PC-9 (cell line): ENCODE data around the gene UBA3. TPM values are rescaled to one million over a fixed set of nuclear protein-coding genes. Genes with fewer than 3 reads are reported as not detected.

Source experiments
- Bru-seq: library from RNA; stranded (reverse); fragments of 400-500 nt; gene quantifications from one replicate; lab custom pipeline; 2021; lab: Mats Ljungman, UMichigan
- BruChase-seq, 2 experiments: library from RNA; stranded (reverse); fragments of 400-500 nt; gene quantifications; one replicate each; lab custom pipeline; 2021; lab: Mats Ljungman, UMichigan
- BruUV-seq: library from RNA; stranded (reverse); fragments of 400-500 nt; replicated peaks from 2 replicates; lab custom pipeline; 2021; lab: Mats Ljungman, UMichigan
- CTCF ChIA-PET: fragments of 300-600 bp; sonication (Branson Sonifier 250); formaldehyde crosslinking; loops from one replicate; lab custom pipeline; 2022; ENCODE audit warnings: antibody characterized with exemption; lab: Charles Lee
- POLR2A ChIA-PET: fragments of 300-600 bp; sonication (Branson Sonifier 250); formaldehyde crosslinking; loops from one replicate; lab custom pipeline; 2022; ENCODE audit warnings: antibody characterized with exemption; ENCODE audit not compliant: unreplicated experiment; lab: Charles Lee
- DNase-seq, 2 experiments: peaks; one replicate each; pipeline versions ENCODE4 v3.0.0 to v3.0.0-alpha.2; 2015 to 2022; ENCODE audit warnings: mixed read lengths in 1 of 2
- H2AFZ ChIP-seq: fragments of 200-600 bp; sonication (generic); 2 replicates; pipeline ENCODE4 v1.8.1; 2017; ENCODE audit warnings: antibody characterized with exemption
- H3F3A ChIP-seq: fragments of 200-600 bp; sonication (generic); 2 replicates; pipeline ENCODE4 v1.8.1; 2017; ENCODE audit warnings: antibody characterized with exemption, mild to moderate bottlenecking, low read depth; ENCODE audit not compliant: insufficient read depth
- H3K27ac ChIP-seq: fragments of 200-600 bp; sonication (generic); 2 replicates; pipeline ENCODE4 v1.6.1; 2016; ENCODE audit warnings: mixed run types
- H3K27me3 ChIP-seq: fragments of 200-600 bp; sonication (generic); 2 replicates; pipeline ENCODE4 v1.6.1; 2016; ENCODE audit warnings: low read depth, mixed run types; ENCODE audit not compliant: insufficient read depth
- H3K36me3 ChIP-seq: fragments of 200-600 bp; sonication (generic); 2 replicates; pipeline ENCODE4 v1.6.1; 2016; ENCODE audit warnings: low read depth, mixed run types
- H3K4me1 ChIP-seq: fragments of 200-600 bp; sonication (generic); replicated peaks from 2 replicates; pipeline ENCODE4 v1.6.1; 2016; ENCODE audit warnings: mixed run types; ENCODE audit not compliant: insufficient read depth
- H3K4me2 ChIP-seq: fragments of 200-600 bp; sonication (generic); 2 replicates; pipeline ENCODE4 v1.6.1; 2017; ENCODE audit warnings: mixed run types
- H3K4me3 ChIP-seq: fragments of 200-600 bp; sonication (generic); 2 replicates; pipeline ENCODE4 v1.6.1; 2016; ENCODE audit warnings: mixed run types
- H3K79me2 ChIP-seq: fragments of 200-600 bp; sonication (generic); 2 replicates; pipeline ENCODE4 v1.6.1; 2017; ENCODE audit warnings: low read depth, mixed run types
- H3K9me2 ChIP-seq: fragments of 200-600 bp; sonication (generic); 2 replicates; pipeline ENCODE4 v1.8.1; 2017; ENCODE audit warnings: mild to moderate bottlenecking; ENCODE audit not compliant: insufficient read depth
- H3K9me3 ChIP-seq: fragments of 200-600 bp; sonication (generic); 2 replicates; pipeline ENCODE4 v1.8.1; 2016; ENCODE audit warnings: low read depth; ENCODE audit not compliant: insufficient read depth
- H4K20me1 ChIP-seq: fragments of 200-600 bp; sonication (generic); 2 replicates; pipeline ENCODE4 v1.8.1; 2017; ENCODE audit not compliant: insufficient read depth
- EZH2 ChIP-seq: fragments of 200-600 bp; sonication (generic); IDR thresholded peaks from 2 replicates; pipeline ENCODE4 v1.8.0; 2017; ENCODE audit warnings: antibody characterized with exemption, low read depth
- intact Hi-C: fragments of 100-400 bp; cut with micrococcal nuclease; formaldehyde crosslinking; loops from one replicate; pipeline ENCODE4 v1.10.0; 2022; ENCODE audit not compliant: unreplicated experiment
- long read RNA-seq: library from polyadenylated mRNA; stranded (forward); transcript quantifications from one replicate; pipeline ENCODE4 v2.0.0, GENCODE V29; 2022
- total RNA-seq: library from RNA; stranded (reverse); gene quantifications from 2 replicates; pipeline ENCODE4 v1.2.3, GENCODE V29; 2021
- TF ChIP-seq, protein P1 (sequence below): fragments of 200-600 bp; sonication (generic); conservative IDR thresholded peaks from 2 replicates; pipeline ENCODE4 v1.6.1; 2017; ENCODE audit warnings: mixed run types, antibody characterized with exemption, mild to moderate bottlenecking, moderate library complexity

The UBA3 gene
- total RNA-seq (75.3 and 88.8 TPM in 2 replicates), Bru-seq, nascent RNA (percentile 92 among the genes with signal in this experiment), BruChase-seq, experiment 1, labeled RNA remaining after a 2-hour chase (percentile 97 among the genes with signal in this experiment), BruChase-seq, experiment 2, labeled RNA remaining after a 6-hour chase (percentile 93 among the genes with signal in this experiment)
- long read RNA-seq, transcript UBA3-202 (18 exons, 2,154 nt): major isoform, 115 of 192 reads
- long read RNA-seq, transcript UBA3-206 (2 exons, 431 nt): minor isoform, 11 of 192 reads
- long read RNA-seq, transcript UBA3-201 (17 exons, 2,112 nt): minor isoform, 12 of 192 reads
- long read RNA-seq, partial matches to known transcripts: 9 of 192 reads
- long read RNA-seq, other reads (novel, unspliced or antisense): 41 of 192 reads

DNA sequence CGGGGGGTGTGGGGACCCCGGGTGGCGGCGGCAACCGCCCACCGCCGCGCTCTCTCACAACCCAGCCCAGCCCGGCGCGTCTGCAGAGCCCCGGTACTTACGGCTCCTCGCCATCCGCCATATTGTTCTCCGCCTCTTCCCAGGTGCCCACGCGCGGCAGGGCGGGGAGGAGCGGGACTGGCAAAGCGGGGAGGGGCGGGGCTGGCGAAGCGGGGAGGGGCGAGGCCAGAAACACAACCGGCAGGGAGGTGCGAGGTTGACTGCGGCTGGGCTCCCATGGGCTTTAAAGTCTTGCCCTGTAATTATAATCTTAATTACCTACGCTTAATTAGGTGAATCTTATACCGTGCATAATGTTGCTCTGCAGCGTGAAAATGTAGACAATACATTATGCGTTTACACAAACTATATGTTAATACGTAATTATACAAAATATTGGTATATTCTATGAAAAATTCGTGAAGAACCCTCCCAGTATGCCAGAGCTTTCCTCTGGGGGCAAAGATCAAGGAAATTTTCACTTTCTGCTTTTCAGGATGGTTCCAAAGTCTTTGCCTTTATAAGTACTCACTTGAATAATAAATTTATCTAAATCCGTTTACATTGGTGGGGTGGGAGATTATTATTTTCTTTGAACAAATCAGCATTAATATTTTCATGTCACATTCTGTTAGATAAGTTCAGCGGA, at the start of gene UBA3:
UBA3 (minus strand) TSS at position 133 of the 688 bp plus-strand sequence; CDS start at position 121, 12 bp downstream.
- Histone ChIP-seq H3K4me1 (peaks cover 53% of the 10 kb centered on the region), H4K20me1 (no peaks in the 10 kb centered on the region), H3K36me3 (no peaks in the 10 kb centered on the region), H3K4me3 (peak within 1 kb of the TSS; percentile 90), H2AFZ (peak within 1 kb of the TSS; percentile 52; the same call in 1 of the 2 replicates), H3K9me3 (no peaks in the 10 kb centered on the region), H3F3A (peaks cover 18% of the 10 kb centered on the region), H3K27me3 (no peaks in the 10 kb centered on the region), H3K79me2 (peaks cover 34% of the 10 kb centered on the region), H3K4me2 (peak within 1 kb of the TSS; percentile 94), H3K27ac (peak within 1 kb of the TSS; percentile 34), H3K9me2 (no peaks in the 10 kb centered on the region)
- TF ChIP-seq, protein P1, sequence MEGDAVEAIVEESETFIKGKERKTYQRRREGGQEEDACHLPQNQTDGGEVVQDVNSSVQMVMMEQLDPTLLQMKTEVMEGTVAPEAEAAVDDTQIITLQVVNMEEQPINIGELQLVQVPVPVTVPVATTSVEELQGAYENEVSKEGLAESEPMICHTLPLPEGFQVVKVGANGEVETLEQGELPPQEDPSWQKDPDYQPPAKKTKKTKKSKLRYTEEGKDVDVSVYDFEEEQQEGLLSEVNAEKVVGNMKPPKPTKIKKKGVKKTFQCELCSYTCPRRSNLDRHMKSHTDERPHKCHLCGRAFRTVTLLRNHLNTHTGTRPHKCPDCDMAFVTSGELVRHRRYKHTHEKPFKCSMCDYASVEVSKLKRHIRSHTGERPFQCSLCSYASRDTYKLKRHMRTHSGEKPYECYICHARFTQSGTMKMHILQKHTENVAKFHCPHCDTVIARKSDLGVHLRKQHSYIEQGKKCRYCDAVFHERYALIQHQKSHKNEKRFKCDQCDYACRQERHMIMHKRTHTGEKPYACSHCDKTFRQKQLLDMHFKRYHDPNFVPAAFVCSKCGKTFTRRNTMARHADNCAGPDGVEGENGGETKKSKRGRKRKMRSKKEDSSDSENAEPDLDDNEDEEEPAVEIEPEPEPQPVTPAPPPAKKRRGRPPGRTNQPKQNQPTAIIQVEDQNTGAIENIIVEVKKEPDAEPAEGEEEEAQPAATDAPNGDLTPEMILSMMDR: no peak
- TF ChIP-seq EZH2: no peak
- no TSS peak for BruUV-seq
- ChIA-PET POLR2A (no interaction called here), CTCF (no interaction called here)
- intact Hi-C loops: loop anchor here (10.0 kb wide), 1 partner anchor 154 kb away; no protein-coding TSS in a partner anchor
- DNase-seq: peak; percentile 57 to 73

DNA sequence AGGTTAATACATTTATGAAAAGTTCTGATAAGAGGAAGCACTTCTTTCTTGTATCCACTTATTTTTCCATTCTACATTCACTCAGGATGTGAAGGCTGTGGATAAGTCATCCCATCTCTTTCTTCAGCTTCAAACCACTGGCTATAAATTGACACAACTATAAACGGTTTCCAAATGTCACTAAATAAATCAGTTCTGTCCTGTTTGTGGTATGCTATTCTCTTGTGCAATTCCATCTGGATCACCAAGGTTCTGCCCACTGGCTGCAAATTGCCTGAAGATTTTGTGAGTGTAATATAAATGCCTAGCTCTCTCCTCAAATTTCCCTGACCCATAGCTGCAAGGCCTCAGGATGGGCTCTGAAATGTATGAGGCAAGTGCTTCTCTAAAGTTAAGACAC, 49.4 kb upstream of the UBA3 start:
- no peak for TF ChIP-seq EZH2
- TF ChIP-seq, protein P1: no peak
- no peaks in the 10 kb centered on the region for H3K79me2 ChIP-seq
- H3K4me1 ChIP-seq: no peaks in the 10 kb centered on the region
- H2AFZ ChIP-seq: no peak overlapping the region
- no peaks in the 10 kb centered on the region for H3K9me3 ChIP-seq
- no peak for DNase-seq
- no peaks in the 10 kb centered on the region for H3F3A ChIP-seq
- no peaks in the 10 kb centered on the region for H4K20me1 ChIP-seq
- no peaks in the 10 kb centered on the region for H3K36me3 ChIP-seq
- ChIA-PET POLR2A (no interaction called here), CTCF (no interaction called here)
- no peak overlapping the region for H3K4me3 ChIP-seq
- H3K27me3 ChIP-seq: no peaks in the 10 kb centered on the region
- no peak overlapping the region for H3K27ac ChIP-seq
- intact Hi-C loops: no loop called here
- no TSS peak for BruUV-seq
- no peaks in the 10 kb centered on the region for H3K9me2 ChIP-seq
- H3K4me2 ChIP-seq: no peak overlapping the region

- no peak overlapping the region for H3K4me2 ChIP-seq
- no TSS peak for BruUV-seq
- H2AFZ ChIP-seq: no peak overlapping the region
- H3F3A ChIP-seq: no peaks in the 10 kb centered on the region
- no peaks in the 10 kb centered on the region for H3K9me2 ChIP-seq
- intact Hi-C loops: no loop called here
- H3K27me3 ChIP-seq: no peaks in the 10 kb centered on the region
- H3K9me3 ChIP-seq: no peaks in the 10 kb centered on the region
- DNase-seq: no peak
- H3K27ac ChIP-seq: no peak overlapping the region
- no peaks in the 10 kb centered on the region for H3K4me1 ChIP-seq
- ChIA-PET POLR2A (interaction anchor here (0.7 kb wide), 1 partner anchor 212 kb away, joined by 3 read pairs; no protein-coding TSS in a partner anchor), CTCF (interaction anchor here (1.1 kb wide), 1 partner anchor 12 kb away, joined by 3 read pairs; no protein-coding TSS in a partner anchor)
- no peaks in the 10 kb centered on the region for H4K20me1 ChIP-seq
- TF ChIP-seq, protein P1: no peak
- no peak for TF ChIP-seq EZH2
- H3K79me2 ChIP-seq: no peaks in the 10 kb centered on the region
- H3K36me3 ChIP-seq: no peaks in the 10 kb centered on the region
- no peak overlapping the region for H3K4me3 ChIP-seq
Measured at GRCh38 chr3:69128509-69128908, 48.3 kb upstream of the UBA3 start.
